Naive thymus-derived CD4-positive, alpha-beta T cell (primary cell): ENCODE measurements around the gene IL1RAPL1. TPM values are rescaled to one million over a fixed set of nuclear protein-coding genes. Genes with fewer than 3 reads are reported as not detected.

Experiments used
- ATAC-seq: fragments of 150-1000 bp; cut with Tn5 transposase; 2 replicates; pipeline ENCODE4 v1.10.0; 2021; ENCODE audit warnings: mild to moderate bottlenecking, moderate library complexity
- CTCF ChIA-PET: fragments of 350-600 bp; sonication (Branson Sonifier 250); formaldehyde crosslinking; loops from one replicate; lab custom pipeline; 2021; ENCODE audit warnings: antibody characterized with exemption; lab: Charles Lee
- POLR2A ChIA-PET: fragments of 350-600 bp; sonication (Branson Sonifier 250); formaldehyde crosslinking; loops from one replicate; lab custom pipeline; 2021; ENCODE audit warnings: antibody characterized with exemption, inconsistent platforms; lab: Charles Lee
- DNase-seq, 9 donors: peaks; one replicate each; pipeline versions ENCODE4 v3.0.0 to v3.0.0-alpha.2; 2020 to 2022; ENCODE audit warnings: mixed read lengths in 1 of 9
- H3K27ac ChIP-seq: one replicate; pipeline ENCODE4 v1.7.0; 2013; ENCODE audit warnings: mild to moderate bottlenecking, low read depth, low read length, moderate library complexity
- H3K27me3 ChIP-seq, 2 donors: one replicate each; pipeline ENCODE4 v1.7.0; 2013; ENCODE audit warnings: low read length in 2 of 2, mild to moderate bottlenecking in 2 of 2, moderate library complexity in 2 of 2; ENCODE audit not compliant: control insufficient read depth in 2 of 2, insufficient read depth in 2 of 2
- H3K36me3 ChIP-seq, 3 experiments: 1 replicate in 2 of 3; 2 replicates in 1 of 3; pipeline ENCODE4 v1.7.0; 2013; ENCODE audit warnings: low read length in 3 of 3, mild to moderate bottlenecking in 3 of 3, moderate library complexity in 1 of 3; ENCODE audit not compliant: insufficient read depth in 3 of 3, control insufficient read depth in 2 of 3
- H3K4me1 ChIP-seq, 2 donors: one replicate each; pipeline ENCODE4 v1.7.0; 2013; ENCODE audit warnings: low read length in 2 of 2, mild to moderate bottlenecking in 2 of 2, moderate library complexity in 1 of 2; ENCODE audit not compliant: control insufficient read depth in 2 of 2, insufficient read depth in 2 of 2
- H3K4me3 ChIP-seq: 2 replicates; pipeline ENCODE4 v1.7.0; 2013; ENCODE audit warnings: mild to moderate bottlenecking, low read length
- H3K9me3 ChIP-seq, 3 experiments: 1 replicate in 2 of 3; 2 replicates in 1 of 3; pipeline ENCODE4 v1.7.0; 2013; ENCODE audit warnings: low read length in 3 of 3; ENCODE audit not compliant: control insufficient read depth in 2 of 3
- H3K27ac Mint-ChIP-seq, 9 donors: one replicate each; pipeline ENCODE4 v1.8.0; 2020 to 2022; ENCODE audit warnings: mixed read lengths in 9 of 9, mild to moderate bottlenecking in 8 of 9, moderate library complexity in 5 of 9, inconsistent platforms in 2 of 9
- H3K27me3 Mint-ChIP-seq, 5 donors: one replicate each; pipeline ENCODE4 v1.8.0; 2021 to 2022; ENCODE audit warnings: mixed read lengths in 5 of 5, mild to moderate bottlenecking in 1 of 5
- H3K36me3 Mint-ChIP-seq, 5 donors: one replicate each; pipeline ENCODE4 v1.8.0; 2020 to 2022; ENCODE audit warnings: mixed read lengths in 5 of 5, mild to moderate bottlenecking in 3 of 5, inconsistent platforms in 1 of 5
- H3K4me1 Mint-ChIP-seq, 7 donors: one replicate each; pipeline ENCODE4 v1.8.0; 2020 to 2022; ENCODE audit warnings: mixed read lengths in 7 of 7, mild to moderate bottlenecking in 3 of 7, inconsistent platforms in 1 of 7
- H3K4me3 Mint-ChIP-seq, 10 donors: one replicate each; pipeline ENCODE4 v1.8.0; 2020 to 2022; ENCODE audit warnings: mild to moderate bottlenecking in 10 of 10, mixed read lengths in 10 of 10, moderate library complexity in 6 of 10, inconsistent platforms in 2 of 10
- H3K9me3 Mint-ChIP-seq, 11 donors: one replicate each; pipeline ENCODE4 v1.8.0; 2020 to 2022; ENCODE audit warnings: mixed read lengths in 11 of 11, mild to moderate bottlenecking in 4 of 11, inconsistent platforms in 1 of 11, moderate library complexity in 1 of 11
- intact Hi-C, 2 donors: fragments of 100-400 bp; cut with micrococcal nuclease; formaldehyde crosslinking; loops; one replicate each; pipeline ENCODE4 v1.15.1; 2023
- polyA plus RNA-seq, 2 donors: library from polyadenylated mRNA; unstranded; fragments of 300-500 nt; fragmentation: Illumina TruSeq; gene quantifications; one replicate each; pipeline ENCODE4 v1.2.3, GENCODE V29; 2021
- total RNA-seq, 6 experiments: library from RNA in 5 of 6; stranded (reverse) in 5 of 6; gene quantifications; 1 replicate in 5 of 6; 2 replicates in 1 of 6; pipeline ENCODE4 v1.2.3 and lab custom pipeline; 2021 to 2026

The IL1RAPL1 gene
- total and polyA plus RNA-seq, 7 experiments from 2014 or later = not detected

GRCh38 chrX:29728639-29729038, 1141.4 kb downstream of the IL1RAPL1 start:
- Mint-ChIP-seq H3K4me1 (no peaks in the 10 kb centered on the region), H3K9me3 (peaks cover 0 to 4% (median 0%) of the 10 kb centered on the region in 11 donors), H3K4me3 (no peak overlapping the region), H3K36me3 (no peaks in the 10 kb centered on the region), H3K27ac (no peak overlapping the region), H3K27me3 (no peaks in the 10 kb centered on the region)
- Histone ChIP-seq H3K9me3 (no peaks in the 10 kb centered on the region), H3K27ac (no peak overlapping the region), H3K27me3 (no peaks in the 10 kb centered on the region), H3K4me1 (no peaks in the 10 kb centered on the region), H3K36me3 (no peaks in the 10 kb centered on the region), H3K4me3 (no peak overlapping the region)
- ChIA-PET POLR2A (no interaction called here), CTCF (no interaction called here)
- ATAC-seq (no peak), DNase-seq (no peak)
- intact Hi-C loops = no loop called here

DNA sequence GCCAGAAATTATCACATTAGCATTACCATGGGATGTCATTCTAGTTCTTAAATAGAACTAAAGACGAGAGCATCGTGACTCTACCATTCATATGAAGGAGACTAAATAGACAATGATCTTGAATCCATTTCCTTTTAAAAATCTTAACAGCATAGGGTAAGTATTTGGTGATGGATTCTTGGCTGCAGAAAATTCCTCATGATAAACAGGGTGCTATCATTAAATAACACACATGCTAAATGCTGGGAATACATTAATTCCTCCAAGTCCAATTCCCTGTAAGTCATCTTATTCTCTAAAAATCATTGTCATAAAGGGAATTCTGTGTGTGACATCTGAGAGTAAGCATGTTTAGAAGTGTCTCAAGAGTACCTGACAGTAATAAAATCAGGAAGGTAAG, 1157.7 kb downstream of the IL1RAPL1 start:
- ATAC-seq (no peak), DNase-seq (no peak)
- H3K27me3 Mint-ChIP-seq = no peaks in the 10 kb centered on the region
- peaks cover 0 to 5% (median 0%) of the 10 kb centered on the region in 5 donors for H3K36me3 Mint-ChIP-seq
- intact Hi-C loops = no loop called here
- no peak overlapping the region for H3K4me3 Mint-ChIP-seq
- no peak overlapping the region for H3K27ac ChIP-seq
- H3K4me1 ChIP-seq = no peaks in the 10 kb centered on the region
- no peaks in the 10 kb centered on the region for H3K36me3 ChIP-seq
- H3K9me3 Mint-ChIP-seq = peaks cover 0 to 7% (median 2%) of the 10 kb centered on the region in 11 donors
- POLR2A ChIA-PET = no interaction called here
- H3K27me3 ChIP-seq = no peaks in the 10 kb centered on the region
- CTCF ChIA-PET = no interaction called here
- H3K27ac Mint-ChIP-seq = no peak overlapping the region
- H3K4me3 ChIP-seq = no peak overlapping the region
- H3K4me1 Mint-ChIP-seq = no peaks in the 10 kb centered on the region
- no peaks in the 10 kb centered on the region for H3K9me3 ChIP-seq

- Histone ChIP-seq H3K27me3 (no peaks in the 10 kb centered on the region), H3K9me3 (no peaks in the 10 kb centered on the region), H3K27ac (no peak overlapping the region), H3K4me3 (no peak overlapping the region), H3K4me1 (no peaks in the 10 kb centered on the region), H3K36me3 (no peaks in the 10 kb centered on the region)
- H3K4me1 Mint-ChIP-seq = no peaks in the 10 kb centered on the region
- POLR2A ChIA-PET = no interaction called here
- ATAC-seq = no peak
- peaks cover 0 to 2% (median 0%) of the 10 kb centered on the region in 11 donors for H3K9me3 Mint-ChIP-seq
- intact Hi-C loops = no loop called here
- no peaks in the 10 kb centered on the region for H3K36me3 Mint-ChIP-seq
- H3K4me3 Mint-ChIP-seq = no peak overlapping the region
- no peak for DNase-seq
- no peak overlapping the region for H3K27ac Mint-ChIP-seq
- no peaks in the 10 kb centered on the region for H3K27me3 Mint-ChIP-seq
- CTCF ChIA-PET = no interaction called here
These were observed 1159.1 kb downstream of the IL1RAPL1 start for GRCh38 chrX:29746326-29746725.

DNA sequence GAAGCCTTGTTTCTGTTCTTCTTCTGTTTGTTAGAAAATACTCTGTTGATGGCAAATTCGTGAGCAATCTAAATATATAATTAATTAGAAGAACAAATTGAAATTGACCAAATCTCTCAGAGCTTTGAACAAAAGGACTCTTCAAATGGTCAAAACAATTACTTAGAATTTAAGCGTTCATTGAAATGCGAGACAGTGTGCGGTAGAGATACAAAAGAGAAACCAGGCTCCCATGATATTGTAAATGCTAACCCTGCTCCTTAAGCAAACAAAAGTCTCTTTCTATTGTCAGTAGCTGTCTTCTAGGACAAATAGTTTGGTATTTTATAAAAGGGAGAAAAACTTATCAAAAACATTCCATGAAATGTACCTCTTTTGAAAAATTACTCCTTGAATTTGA, 1174.8 kb downstream of the IL1RAPL1 start:
- ATAC-seq = no peak
- intact Hi-C loops = no loop called here
- Mint-ChIP-seq H3K9me3 (no peaks in the 10 kb centered on the region), H3K4me1 (no peaks in the 10 kb centered on the region), H3K36me3 (no peaks in the 10 kb centered on the region), H3K4me3 (no peak overlapping the region), H3K27me3 (no peaks in the 10 kb centered on the region), H3K27ac (no peak overlapping the region)
- Histone ChIP-seq H3K4me1 (no peaks in the 10 kb centered on the region), H3K27ac (no peak overlapping the region), H3K27me3 (no peaks in the 10 kb centered on the region), H3K4me3 (no peak overlapping the region), H3K9me3 (no peaks in the 10 kb centered on the region), H3K36me3 (no peaks in the 10 kb centered on the region)
- ChIA-PET CTCF (no interaction called here), POLR2A (no interaction called here)
- no peak for DNase-seq

DNA sequence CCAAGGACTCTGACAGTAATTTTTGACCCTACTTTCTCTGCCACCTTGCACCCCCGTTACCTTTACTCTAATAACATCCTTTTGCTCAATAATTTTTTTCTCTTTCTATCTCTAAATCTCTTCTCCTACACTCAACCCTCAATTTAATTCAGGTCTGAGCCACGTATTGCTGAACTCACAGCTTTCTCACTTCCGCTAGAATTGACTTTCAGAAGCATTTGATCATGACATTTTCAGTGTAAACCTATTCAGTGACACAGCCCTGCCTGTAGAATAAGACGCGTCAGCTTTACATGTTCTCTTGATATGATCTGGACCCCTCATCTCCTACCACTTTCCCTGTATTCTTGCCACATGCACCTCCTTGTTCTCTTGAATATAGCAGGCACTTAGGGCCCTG, 1188.6 kb downstream of the IL1RAPL1 start:
- H3K4me3 Mint-ChIP-seq = no peak overlapping the region
- Histone ChIP-seq H3K36me3 (no peaks in the 10 kb centered on the region), H3K27me3 (no peaks in the 10 kb centered on the region), H3K9me3 (no peaks in the 10 kb centered on the region), H3K4me3 (no peak overlapping the region), H3K4me1 (no peaks in the 10 kb centered on the region), H3K27ac (no peak overlapping the region)
- DNase-seq (no peak), ATAC-seq (no peak)
- H3K36me3 Mint-ChIP-seq = no peaks in the 10 kb centered on the region
- intact Hi-C loops = no loop called here
- H3K27ac Mint-ChIP-seq = no peak overlapping the region
- H3K9me3 Mint-ChIP-seq = peaks cover 0 to 4% (median 0%) of the 10 kb centered on the region in 11 donors
- ChIA-PET CTCF (no interaction called here), POLR2A (no interaction called here)
- no peaks in the 10 kb centered on the region for H3K27me3 Mint-ChIP-seq
- H3K4me1 Mint-ChIP-seq = no peaks in the 10 kb centered on the region

GRCh38 chrX:29787656-29788055, 1200.4 kb downstream of the IL1RAPL1 start:
- no peak for DNase-seq

DNA sequence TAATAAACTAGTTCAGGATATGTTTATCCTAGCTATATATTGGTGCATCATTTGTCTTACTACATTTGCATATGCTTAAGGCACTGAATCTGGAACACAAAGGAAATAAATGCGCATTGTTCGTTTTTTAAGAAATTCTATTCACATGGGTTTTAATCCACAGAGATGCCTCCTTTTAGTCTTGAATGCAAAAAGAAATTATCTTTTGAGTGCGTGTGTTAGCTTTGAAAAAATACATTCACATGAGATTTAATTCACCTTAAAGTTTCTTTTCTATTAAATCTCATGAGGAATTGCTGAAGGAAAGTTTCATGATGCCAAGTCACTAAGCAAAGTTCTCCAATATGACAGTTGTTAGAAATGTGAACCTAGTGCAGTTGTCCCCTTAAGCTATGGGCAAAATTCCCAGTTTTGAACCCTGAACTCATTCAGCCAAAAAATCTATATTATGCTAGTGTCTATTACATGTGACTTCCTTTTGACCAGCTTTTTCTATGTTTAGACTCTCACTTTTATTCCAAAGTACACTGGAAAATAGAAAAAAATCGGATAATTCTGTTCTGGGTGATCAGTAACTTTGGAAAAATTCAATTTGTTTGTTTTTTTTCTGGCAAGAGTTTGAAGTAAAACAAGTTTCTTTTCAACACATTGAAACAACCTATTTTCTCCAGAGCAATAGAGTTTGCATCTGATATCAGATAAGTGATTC, 1201.9 kb downstream of the IL1RAPL1 start:
- peaks cover 0 to 15% (median 0%) of the 10 kb centered on the region in 11 donors for H3K9me3 Mint-ChIP-seq
- H3K4me1 Mint-ChIP-seq = no peaks in the 10 kb centered on the region
- intact Hi-C loops = no loop called here
- Histone ChIP-seq H3K27ac (no peak overlapping the region), H3K9me3 (no peaks in the 10 kb centered on the region), H3K27me3 (no peaks in the 10 kb centered on the region), H3K4me1 (no peaks in the 10 kb centered on the region), H3K36me3 (no peaks in the 10 kb centered on the region), H3K4me3 (no peak overlapping the region)
- no peaks in the 10 kb centered on the region for H3K36me3 Mint-ChIP-seq
- no peak overlapping the region for H3K27ac Mint-ChIP-seq
- no peak for DNase-seq
- H3K27me3 Mint-ChIP-seq = no peaks in the 10 kb centered on the region
- H3K4me3 Mint-ChIP-seq = no peak overlapping the region
- ChIA-PET CTCF (no interaction called here), POLR2A (no interaction called here)
- ATAC-seq = no peak

More at GRCh38 chrX:29787656-29788055, 1200.4 kb downstream of the IL1RAPL1 start:
- no peak overlapping the region for H3K27ac Mint-ChIP-seq
- CTCF ChIA-PET = no interaction called here
- Histone ChIP-seq H3K4me1 (no peaks in the 10 kb centered on the region), H3K36me3 (no peaks in the 10 kb centered on the region), H3K9me3 (no peaks in the 10 kb centered on the region), H3K4me3 (no peak overlapping the region), H3K27me3 (no peaks in the 10 kb centered on the region), H3K27ac (no peak overlapping the region)
- intact Hi-C loops = no loop called here
- H3K36me3 Mint-ChIP-seq = peaks cover 0 to 3% (median 0%) of the 10 kb centered on the region in 5 donors
- no peak for ATAC-seq
- H3K27me3 Mint-ChIP-seq = no peaks in the 10 kb centered on the region
- H3K4me1 Mint-ChIP-seq = no peaks in the 10 kb centered on the region
- peaks cover 0 to 15% (median under 1%) of the 10 kb centered on the region in 11 donors for H3K9me3 Mint-ChIP-seq
- POLR2A ChIA-PET = no interaction called here
- no peak overlapping the region for H3K4me3 Mint-ChIP-seq
